Prostate gland (tissue), 2 donors: ENCODE data around the gene UBE2J1.

Experiments used
- POLR2A ChIP-seq: fragments of 450-650 bp; IDR thresholded peaks from one replicate; pipeline ENCODE4 v1.6.1; 2016; ENCODE audit warnings: antibody characterized with exemption, mild to moderate bottlenecking
- TF ChIP-seq, protein P1 (sequence below), 4 experiments: fragments of 200-600 bp in 2 of 4; fragments of 450-650 bp in 2 of 4; sonication (generic) in 2 of 4; IDR thresholded peaks; 1 replicate in 3 of 4; 2 replicates in 1 of 4; pipeline ENCODE4 v1.5.1; 2016 to 2019; ENCODE audit warnings: antibody characterized with exemption in 4 of 4, mild to moderate bottlenecking in 2 of 4, moderate library complexity in 2 of 4

DNA sequence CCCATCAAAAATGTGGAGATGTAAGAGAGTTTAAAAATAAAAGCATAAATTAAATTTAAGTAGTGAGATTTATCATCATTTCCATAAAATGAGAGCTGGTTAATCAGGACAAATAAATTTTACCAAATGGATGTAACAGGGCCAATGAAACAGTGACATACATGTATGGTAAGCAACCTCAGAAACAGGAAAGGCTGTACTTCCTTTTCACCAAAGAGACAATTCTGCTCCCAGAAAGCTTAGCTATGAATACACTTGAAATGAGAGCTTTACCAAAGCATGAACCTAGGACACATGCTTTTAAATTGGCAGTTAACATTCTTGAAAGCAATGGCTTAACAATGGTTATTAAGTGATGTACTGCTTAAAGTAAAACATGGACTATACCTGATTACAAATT, 12.1 kb upstream of the UBE2J1 start:
- TF ChIP-seq, protein P1, sequence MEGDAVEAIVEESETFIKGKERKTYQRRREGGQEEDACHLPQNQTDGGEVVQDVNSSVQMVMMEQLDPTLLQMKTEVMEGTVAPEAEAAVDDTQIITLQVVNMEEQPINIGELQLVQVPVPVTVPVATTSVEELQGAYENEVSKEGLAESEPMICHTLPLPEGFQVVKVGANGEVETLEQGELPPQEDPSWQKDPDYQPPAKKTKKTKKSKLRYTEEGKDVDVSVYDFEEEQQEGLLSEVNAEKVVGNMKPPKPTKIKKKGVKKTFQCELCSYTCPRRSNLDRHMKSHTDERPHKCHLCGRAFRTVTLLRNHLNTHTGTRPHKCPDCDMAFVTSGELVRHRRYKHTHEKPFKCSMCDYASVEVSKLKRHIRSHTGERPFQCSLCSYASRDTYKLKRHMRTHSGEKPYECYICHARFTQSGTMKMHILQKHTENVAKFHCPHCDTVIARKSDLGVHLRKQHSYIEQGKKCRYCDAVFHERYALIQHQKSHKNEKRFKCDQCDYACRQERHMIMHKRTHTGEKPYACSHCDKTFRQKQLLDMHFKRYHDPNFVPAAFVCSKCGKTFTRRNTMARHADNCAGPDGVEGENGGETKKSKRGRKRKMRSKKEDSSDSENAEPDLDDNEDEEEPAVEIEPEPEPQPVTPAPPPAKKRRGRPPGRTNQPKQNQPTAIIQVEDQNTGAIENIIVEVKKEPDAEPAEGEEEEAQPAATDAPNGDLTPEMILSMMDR (IDR thresholded peaks at IDR 0.05) = no peak
- no peak for TF ChIP-seq POLR2A
